H54 (cell line): ENCODE results near the gene XPC.
A peak's percentile ranks its signal among the peaks of the same experiment; 100 is the strongest.

Experiments used
- DNase-seq: peaks from one replicate; pipeline ENCODE4 v3.0.0; 2011; ENCODE audit warnings: low spot score, mixed read lengths; ENCODE audit not compliant: insufficient read length
- FAIRE-seq: peaks from 3 replicates; lab custom pipeline; 2011; peaks lifted over from hg19 to GRCh38; lab: Jason Lieb, UNC
- POLR2A ChIP-seq: IDR thresholded peaks from 2 replicates; pipeline ENCODE4 v1.6.1; 2011; ENCODE audit warnings: low read depth, mild to moderate bottlenecking, low read length

XPC gene

DNA sequence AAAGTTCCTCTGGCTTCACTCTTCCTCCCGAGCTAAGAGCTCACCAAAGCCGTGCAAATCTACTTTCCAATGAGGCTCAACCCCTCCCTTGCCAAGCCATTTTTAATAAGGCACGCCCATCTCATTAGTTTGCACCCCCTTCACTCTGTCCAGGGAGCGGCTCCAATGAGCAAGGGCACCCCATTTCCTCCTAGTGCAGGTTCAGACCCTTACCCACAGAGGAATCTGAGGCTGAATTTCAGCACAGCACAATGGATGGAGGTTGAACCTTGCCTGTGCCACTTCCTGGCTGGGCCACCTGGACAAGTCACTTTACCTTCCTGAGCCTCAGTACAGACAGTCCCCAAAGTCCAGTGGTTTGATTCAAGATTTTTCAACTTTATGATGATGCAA is 25.4 kb downstream of the XPC start:
- TF ChIP-seq POLR2A, result no peak
- DNase-seq, result no peak
- FAIRE-seq, result no peak

DNA sequence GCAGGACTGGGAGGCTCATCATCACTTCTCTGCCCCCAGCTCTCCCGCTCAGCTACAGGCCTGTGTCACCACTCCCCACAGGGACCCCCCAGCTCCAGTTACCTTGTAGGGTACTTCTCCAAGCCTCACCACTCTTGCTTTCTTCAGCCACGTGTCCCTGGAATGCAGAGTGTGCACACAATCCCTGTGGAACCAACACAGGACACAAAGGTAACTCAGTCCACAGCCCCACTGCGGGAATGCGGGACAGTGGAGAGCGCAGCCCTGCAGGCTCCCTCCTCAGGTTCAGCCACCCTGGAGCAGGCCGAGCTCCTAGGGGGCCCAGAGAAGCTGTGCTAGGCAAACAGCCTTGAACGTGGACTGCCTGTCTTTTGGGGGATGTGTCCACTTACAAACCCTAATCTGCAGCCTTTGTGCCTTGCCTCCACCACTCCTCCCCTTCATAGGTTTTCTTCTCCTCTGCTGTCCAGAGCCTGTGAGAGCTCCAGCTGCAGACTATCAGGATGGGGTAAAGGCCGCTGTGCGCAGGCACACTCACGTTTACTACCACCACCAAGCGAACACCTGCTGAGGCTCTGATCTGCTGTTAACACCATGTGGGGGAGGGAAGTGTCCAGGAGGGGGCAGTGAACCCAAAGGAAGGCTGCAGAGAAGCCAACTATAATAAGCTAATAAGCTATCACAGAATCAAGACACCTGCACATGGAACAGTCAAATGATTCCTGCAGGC is 26.0 kb downstream of the XPC start:
- DNase-seq (no peak), FAIRE-seq (no peak)
- no peak for TF ChIP-seq POLR2A

DNA sequence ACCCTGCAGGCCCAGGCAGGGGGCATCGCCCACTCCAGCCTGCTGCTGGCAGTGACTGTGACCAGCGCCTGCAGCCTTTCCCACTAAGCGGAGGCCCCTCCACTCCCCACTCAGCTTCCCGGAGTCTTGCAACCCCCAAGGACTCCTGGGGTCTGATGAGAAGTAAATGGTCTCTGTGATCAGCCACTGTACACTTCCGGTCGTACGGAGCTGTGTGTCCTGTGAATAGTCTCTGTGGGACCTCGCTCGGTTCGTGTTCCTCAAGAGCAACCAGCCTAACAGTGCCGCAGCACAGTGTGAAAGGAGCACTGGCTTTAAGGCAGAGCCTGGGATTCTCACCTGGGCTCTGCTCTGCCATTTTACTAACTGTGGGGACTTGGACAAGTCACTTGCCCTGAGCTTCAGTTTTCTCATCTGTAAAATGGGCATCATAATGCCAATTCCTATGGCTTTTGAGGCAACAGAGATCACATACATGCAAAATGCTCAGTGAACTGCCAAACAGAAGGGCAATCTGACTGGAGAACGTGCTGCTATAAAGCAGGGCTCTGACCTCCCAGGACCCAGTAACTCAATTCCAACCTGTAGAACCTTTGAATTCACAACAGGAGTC is 26.8 kb downstream of the XPC start:
- TF ChIP-seq POLR2A, result no peak
- DNase-seq, result no peak
- no peak for FAIRE-seq

DNA sequence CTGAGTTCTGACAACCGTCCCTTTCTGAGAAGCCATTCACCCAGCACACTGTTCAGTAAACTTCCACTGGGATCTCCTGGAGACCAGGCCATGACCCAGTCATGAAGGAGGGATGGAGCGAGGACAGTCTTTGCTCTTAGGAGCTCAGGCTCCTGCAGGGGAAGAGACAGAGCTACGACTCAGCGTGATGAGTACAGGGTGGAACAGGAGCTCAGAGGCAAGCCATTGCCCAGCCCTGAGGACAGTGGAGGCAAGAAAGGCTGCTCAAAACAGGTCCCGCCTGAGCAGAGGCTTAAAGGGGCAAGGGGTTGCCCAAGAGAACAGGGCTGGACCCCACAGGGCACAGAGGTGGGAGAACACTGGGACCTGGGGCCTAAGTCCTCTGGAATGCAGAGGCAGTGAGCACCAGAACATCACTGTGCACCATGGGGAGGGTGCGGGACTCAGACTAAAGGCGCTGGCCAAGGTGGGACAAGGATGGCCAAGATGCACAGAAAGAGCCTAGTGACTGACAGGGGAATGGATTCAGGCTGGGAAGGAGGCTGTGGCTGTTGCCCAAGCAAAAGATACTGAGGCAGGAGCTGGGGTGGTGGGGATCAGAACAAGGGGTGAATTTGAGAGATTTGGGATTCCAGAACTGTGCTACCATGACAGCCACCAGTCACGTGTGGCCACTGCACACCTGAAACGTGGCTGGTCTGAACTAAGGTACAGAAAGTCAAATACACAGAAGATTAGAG is 27.7 kb downstream of the XPC start:
- TF ChIP-seq POLR2A, result no peak
- DNase-seq, result no peak
- FAIRE-seq, result no peak

DNA sequence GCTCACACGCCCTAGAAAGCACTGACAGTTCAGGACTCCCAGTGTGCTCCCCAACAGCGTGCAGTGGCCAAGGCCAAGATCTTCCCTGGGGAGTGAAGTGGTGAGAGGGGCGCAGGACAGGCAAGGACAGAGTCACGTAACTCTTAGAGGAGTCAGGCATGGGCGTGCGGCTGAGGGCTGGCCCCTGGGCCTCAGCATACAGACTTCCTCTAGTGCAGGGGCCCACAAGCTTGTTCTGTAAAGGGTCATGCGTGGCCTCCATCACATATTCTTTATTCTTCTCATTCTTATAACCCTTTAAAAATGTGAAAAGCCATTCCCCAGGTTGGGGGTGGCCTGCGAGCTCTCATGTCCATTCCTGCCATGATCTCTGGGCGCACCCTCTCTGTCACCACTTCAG is 28.3 kb downstream of the XPC start:
- TF ChIP-seq POLR2A, result no peak
- FAIRE-seq, result no peak
- DNase-seq, result no peak

DNA sequence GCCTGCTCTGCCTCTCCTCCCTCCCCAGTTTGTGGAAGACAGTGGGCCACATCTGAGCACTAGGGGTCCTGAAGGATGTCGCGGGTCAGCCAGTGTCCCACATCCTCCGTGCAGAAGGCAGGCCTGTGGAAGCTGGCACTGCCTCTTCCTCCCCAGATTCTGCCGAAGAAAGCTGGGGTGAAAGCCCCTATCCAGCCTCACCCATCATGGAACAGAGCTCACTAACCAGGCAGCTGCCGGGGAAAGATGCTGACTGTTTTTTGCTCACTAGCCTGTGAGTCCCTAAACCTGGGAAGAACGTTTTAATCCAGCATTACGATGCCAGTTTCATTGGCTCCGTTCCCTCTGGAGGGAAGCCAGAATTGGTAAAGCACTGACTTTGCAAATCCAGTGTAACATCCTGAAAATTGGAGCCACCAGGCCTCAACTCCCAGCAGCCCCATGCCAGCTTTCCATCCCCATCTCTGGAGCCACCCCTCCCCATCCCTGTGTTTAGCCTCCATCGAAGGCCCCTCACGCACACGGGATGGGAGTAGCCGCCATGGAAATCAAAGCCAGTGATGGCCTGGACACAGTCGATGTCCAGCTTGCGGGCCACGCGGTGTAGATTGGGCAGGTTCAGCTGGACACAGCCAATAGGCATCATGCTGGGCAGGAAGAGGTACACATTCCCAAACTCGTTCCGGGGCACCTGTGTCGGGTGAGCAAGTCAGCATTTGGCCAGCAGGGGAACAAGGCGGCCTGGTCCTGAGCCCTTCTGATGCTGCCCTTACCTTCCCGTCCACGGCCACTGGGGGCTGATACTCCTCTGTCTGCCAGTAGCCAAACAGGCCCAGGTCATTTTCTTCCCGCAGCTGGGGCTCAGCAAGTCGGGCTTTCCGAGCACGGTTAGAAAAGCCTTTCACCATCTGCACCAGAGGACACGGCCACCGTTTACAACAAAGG is 30.1 kb downstream of the XPC start:
- no peak for DNase-seq
- FAIRE-seq, result no peak
- no peak for TF ChIP-seq POLR2A

DNA sequence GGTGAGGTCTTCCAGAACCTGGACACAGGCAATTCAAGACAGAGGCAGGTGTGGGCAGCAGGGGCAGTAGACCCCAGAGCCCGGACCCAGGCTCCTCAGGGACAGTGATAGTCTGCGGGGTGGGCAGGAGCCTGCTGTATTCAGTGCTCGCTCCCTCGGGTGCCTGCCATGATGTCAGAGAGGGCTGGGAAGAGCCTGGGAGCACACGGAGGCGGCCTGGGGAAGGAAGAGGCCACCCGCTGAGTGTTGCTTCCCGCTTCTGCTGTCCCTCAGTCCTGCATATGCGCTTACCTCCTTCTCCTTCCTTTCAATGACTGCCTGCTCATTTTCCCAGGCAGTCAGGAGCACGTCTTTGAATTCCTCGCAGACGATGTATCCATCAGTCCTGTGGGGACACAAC is 30.8 kb downstream of the XPC start:
- FAIRE-seq, result no peak
- no peak for DNase-seq
- TF ChIP-seq POLR2A, result no peak

DNA sequence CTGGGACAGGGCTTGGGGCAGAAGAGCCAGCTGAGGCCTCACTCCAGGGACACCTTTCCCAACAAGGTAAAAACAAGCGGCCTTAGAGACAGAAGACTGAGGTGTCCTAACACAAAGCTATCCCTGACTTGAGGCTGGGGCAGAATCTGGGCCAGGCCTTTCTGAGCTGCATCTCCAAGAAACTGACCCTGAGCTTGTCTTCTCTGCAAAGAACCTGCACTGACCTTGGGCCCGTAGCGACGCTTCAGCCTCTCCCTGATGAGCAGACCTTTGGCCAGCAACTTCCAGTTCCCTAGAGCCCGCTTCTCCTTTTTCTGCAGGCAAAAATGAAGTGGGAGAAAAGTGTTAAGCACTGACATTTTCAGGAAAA is 31.4 kb downstream of the XPC start:
- FAIRE-seq, result no peak
- no peak for DNase-seq
- TF ChIP-seq POLR2A, result no peak

DNA sequence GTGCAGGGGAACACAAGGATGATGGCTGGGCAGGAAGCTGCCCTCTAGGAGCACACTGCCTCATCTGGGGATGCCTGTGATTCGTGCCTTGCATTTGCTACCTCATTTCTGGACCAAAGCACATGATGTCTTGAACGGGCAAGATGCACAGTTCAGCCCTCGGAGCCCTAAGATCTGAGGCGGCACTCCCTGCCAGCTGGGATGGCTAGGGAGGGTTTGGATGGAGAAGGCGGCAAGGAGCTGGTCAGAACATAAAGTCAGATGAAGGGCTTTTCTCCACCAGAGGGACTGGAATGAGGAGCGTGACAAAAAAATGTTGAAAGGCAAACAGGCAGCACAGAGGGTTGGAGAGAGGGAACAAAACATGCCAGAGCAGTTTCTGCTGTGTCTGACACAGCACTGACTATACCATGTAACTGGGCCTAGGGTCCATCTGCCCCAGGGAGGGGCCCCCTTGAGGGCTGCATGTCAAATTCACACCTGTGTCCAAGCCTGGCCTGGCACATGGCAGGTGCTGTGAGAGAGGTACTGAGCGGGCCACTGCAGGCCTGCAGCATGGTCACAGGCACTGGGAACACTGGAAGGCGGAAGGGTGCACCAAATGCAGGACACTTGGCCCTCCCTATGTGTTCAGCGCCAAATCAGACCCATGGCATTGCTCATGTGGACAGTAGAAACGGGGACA is 31.9 kb downstream of the XPC start:
- TF ChIP-seq POLR2A, result no peak
- FAIRE-seq, result no peak
- DNase-seq, result no peak

DNA sequence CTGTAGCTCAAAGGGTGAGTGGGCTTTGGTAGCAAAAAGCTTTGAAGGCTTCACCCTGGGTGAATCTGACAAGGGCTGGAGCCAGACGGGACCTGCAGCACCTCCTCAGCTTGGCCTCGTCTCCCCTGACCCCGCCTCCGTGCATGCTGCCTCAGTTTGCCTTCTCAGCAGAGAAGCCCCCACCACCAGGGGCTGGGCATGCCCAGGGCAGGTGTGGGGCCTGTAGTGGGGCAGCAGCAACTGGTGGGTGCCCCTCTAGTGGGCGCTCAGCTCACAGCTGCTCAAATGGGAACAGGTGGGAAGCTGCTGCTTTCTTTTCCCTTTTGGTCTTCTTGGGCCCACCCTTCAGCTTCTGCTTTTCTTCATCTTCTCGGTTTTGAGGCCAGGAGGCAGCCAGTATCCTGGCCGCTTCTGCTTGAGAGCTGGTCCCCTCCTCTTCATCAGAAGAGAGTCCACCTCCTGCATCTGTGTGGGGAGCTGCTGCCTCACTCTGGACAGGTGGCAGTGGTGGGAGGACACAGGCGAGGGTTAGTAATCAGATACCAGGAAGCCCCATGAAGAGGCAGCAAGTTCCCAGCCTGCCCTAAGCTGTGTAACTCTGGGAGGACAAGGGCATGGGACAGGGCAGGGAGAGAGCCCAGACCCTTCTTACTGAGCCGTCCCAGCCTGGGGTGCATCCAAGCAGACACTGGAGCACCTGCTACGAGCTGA is 32.6 kb downstream of the XPC start:
- DNase-seq (no peak), FAIRE-seq (no peak)
- no peak for TF ChIP-seq POLR2A

DNA sequence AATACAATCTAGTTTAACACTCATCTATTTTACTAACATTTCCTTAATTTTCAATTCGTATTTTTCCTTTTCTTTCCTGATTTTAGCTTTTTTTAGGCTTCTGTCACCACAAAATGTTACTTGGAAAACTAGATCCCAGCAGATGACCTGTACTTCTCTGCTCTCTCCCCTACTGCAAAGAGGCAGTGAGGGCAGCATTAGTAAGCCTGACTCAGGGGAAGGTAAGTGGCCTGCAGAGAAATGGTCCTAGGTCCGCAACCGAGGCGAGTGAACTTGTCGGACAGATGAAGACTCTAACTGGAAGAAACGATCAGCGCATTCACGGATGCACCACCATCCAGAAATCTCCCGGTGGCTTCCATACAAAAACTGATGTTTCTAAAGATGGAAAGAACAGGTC is 33.2 kb downstream of the XPC start:
- no peak for FAIRE-seq

DNA sequence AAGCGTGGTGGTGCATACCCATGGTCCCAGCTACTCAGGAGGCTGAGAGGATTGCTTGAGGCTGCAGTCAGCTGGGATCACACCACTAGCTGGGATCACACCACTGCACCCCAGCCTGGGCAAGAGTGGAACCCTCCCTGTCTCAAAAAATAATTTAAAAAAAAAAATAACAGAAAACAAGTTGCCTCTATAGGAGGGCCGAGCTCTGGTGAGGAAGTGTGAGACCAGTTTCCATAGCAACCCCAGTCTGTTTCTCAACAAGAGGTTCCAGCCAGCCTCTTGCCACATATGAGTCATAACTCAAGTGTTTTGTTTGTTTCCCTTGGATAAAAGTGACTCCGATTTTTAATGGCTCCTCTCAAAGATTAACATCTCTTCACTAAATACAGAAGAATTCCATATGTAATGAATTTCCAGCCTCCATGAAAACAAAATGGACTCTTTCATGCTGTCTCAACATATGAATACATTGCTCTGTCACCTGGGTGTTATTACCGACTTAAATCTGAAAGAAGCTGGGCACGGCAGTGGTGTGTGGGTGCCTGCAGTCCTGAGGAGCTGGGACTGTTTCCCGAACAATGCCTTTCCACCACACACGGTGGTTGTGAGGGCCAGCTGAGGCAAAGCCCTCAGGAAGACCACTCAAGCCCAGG is 33.9 kb downstream of the XPC start:
- TF ChIP-seq POLR2A, result no peak
- DNase-seq (peak; percentile 88), FAIRE-seq (no peak)

More for the DNA sequence above, 33.2 kb downstream of the XPC start:
- TF ChIP-seq POLR2A, result no peak
- DNase-seq, result no peak
